Cortex of kidney (tissue), 1 donor: ENCODE data around the gene KRT26.
"Not testable (repeated sequence)": the region's sequence is repeated elsewhere in the genome, so short reads cannot be mapped to it uniquely, and the experiment has no call there.

Source experiments
- DNase-seq: peaks from one replicate; lab custom pipeline; 2025; lab: John Stamatoyannopoulos, UW

Gene KRT26

DNA sequence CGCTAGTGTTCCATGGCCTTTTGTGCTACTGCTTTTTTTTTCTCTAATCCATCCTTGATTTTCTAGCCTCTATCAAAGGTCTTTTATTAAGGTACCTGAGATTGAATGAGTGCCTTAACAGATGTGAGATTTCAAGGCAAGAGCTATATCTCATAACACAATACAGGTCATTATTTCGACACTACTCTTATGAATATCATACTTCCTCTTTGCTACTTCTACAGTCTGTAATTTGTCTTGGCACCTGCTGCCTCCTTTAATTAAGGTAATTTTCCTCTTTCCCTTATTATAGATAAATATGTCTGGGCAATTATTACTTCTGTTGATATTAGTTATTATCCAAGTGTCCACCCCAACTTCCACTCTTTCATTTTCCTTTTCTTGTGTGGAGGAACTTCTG, 22.5 kb upstream of the KRT26 start:
- no peak for DNase-seq

DNA sequence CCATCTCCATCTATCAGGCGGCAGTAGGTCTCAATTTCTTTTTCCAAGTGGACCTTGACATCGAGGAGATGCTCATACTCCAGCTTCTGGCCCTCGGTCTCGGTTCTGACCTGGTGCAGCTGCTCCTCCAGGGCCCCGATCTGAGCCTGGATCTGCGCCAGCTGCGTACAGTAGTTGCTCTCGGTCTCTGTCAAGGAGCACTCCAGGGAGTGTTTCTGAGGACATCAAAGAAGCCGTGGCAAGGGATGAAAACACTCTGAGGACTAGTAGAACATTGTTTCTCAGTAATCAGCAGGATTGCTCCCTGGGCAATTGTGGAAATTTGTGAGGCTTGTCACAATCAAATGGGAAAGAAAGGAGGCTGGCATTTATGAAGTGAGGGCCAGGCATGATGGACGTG, 21.8 kb upstream of the KRT26 start:
- no peak for DNase-seq

DNA sequence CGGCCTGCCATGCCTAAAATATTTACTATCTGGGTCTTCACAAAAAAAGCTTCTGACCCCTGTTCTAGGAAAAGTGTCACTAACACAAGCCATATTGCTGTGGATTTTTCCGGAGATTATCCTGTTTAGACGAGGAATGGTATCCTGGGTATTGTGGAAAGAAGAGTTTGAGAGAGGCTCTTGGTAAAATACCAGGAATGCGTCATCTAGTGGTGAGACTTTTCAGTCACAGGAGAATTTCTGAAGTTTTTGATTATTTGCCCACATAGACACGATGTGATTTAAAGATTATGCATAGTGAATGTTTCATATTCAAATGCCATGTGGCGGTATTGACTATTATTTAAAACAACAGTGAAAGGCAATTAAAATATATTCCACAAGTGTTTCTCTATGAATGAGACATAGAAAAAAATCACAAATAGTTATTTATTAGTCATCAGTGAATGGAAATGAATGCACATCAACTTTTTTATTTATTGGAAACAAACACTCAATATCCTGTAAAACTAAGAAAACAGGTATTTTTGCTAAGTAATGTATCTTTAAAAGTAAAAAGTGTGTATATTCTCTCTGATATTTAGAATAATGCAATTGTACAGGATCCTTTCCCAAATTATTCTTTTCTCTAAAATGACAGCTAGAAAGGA, 19.9 kb upstream of the KRT26 start:
- DNase-seq, result no peak

DNA sequence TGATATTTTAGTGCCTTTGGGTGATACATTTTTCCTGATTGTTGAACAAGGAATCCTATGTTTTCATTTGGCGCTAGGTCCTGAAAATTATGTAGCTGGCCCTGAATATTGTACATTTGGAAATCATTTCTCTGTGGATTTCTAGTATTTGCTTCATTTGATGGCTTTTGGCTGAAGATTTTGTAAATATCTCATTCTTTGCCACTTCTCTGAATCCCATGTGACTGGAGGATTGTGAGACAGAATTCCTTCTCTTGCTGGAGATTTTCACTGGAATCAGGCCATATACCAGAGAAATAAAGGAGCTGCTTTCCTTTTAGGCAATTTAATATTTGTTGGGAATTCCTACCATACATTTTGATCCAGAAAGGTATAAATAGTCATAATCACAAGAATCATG, 19.1 kb upstream of the KRT26 start:
- no peak for DNase-seq

DNA sequence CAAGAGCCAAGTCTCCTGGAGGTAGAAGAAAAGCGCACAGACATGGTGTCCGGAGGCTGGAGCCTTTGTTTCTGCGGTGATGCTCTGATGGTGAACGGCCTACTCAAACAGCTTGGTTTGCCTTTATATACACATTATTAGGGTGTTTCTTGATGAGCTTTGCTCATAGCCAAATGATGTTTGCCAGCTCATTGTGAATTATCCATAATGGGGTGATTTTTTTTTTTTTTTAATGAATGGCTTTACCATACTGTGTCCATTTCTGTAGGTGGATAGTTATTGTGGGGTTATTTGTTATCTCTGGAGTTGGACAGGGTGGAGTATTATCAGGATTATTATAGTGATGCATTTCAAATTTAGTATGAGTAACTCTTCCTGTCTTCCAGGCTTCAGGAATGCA, 10.4 kb upstream of the KRT26 start, which contains the start of gene KRT27:
Gene KRT27, minus strand, starts transcription at position 101 of the 400 bp plus-strand sequence. Its CDS starts 57 bp downstream, at position 44.
- DNase-seq, result no peak

DNA sequence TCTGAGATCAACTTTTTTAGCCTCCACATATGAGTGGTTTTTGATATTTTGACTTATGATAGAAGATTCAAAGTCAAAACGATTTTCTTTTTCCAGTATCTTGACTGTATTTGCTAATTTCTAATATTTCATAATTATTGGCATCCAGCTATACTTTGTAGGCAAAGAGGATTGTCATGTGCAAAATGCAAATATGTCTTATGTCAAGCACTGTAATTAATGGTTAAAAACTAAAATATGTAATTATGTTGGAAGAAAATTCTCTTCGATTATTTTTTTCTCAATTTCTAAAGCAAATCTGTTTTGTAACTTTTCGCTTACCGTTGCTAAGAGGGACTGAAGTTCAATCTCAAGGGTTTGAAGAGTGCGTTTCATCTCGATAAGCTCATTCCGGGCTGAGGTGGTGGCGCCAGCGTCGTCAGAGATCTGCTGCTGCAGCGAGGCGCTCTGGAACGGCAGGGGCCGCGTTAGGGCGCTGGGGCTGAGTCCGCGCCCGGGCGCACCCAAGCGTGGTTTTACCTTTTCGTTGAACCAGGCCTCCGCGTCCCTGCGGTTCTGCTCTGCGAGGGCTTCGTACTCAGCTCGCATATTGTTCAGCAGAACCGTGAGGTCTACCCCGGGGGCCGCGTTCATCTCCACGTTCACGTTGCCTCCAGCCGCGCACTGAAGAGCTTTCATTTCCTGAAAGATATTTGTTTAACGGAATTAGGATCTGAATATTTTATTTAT, 7.3 kb upstream of the KRT26 start:
- no peak for DNase-seq

DNA sequence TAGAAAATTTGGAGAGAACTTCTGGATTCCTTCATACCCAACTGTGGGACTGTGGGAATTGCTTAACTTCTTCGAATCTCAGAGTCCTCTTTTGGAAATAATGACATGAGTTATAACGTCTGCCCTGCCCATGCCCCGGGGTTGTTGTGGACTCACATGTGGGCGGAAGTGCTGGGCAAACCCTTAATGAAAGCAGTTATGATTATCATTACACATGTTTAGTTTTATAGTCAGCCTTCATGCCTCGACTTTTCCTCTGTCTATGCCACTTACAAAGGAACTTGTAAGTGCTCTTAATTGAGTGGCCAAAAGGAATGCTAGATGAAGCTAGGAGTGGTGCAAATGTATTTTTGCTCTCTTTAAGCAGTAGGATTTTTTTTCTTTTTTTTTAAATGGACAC, 6.5 kb upstream of the KRT26 start:
- DNase-seq, result no peak

DNA sequence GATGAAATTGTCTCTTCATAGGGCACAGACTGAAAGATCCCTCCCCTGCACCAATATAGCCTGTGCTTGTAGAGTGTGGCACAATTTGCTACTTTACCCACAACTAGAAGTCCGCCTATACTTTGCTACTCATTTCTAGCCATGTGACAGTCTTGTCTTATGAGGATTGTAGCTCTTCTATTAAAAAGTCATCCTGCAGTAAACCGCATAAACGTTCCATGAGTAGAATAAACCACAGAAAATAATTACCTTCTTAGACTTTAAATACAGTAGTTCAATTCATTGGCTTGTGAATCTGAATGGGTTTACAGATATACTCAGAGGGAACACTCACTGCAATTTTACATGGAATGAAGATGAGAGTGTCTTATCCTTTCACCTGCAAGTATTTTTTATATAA, 6.0 kb upstream of the KRT26 start:
- no peak for DNase-seq

DNA sequence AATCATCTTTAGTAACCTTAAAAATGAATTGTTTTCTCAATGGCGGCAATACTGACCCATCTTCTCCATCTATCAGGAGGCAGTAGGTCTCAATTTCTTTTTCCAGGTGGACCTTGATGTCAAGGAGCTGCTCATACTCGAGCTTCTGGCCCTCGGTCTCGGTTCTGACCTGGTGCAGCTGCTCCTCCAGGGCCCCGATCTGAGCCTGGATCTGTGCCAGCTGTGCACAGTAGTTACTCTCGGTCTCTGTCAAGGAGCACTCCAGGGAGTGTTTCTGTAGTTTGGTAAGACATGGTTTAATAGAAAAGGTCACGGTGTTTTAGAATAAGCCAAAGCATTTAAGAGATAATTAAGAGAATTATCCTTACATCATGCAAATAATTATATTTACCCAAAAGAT, 5.5 kb upstream of the KRT26 start:
- no peak for DNase-seq

DNA sequence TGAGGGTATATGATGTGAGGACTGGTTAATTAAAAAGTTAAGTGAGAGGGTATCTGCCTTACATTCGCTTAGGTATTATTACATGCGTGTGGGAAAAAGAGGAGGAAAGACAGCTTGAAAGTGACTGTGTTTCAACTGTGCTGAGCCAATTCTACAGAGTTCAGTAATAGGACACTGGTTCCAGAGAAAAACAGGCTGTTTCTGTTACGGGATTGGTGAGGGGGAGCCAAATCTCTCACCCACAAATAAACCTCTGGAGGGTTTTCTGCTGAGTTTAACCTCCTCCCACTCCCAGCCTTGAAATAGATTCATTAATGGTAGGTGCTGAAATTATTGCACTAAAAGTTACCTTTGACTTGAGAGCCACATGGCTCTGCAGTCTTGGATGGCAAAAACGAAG, 3.9 kb upstream of the KRT26 start:
- DNase-seq, result no peak

DNA sequence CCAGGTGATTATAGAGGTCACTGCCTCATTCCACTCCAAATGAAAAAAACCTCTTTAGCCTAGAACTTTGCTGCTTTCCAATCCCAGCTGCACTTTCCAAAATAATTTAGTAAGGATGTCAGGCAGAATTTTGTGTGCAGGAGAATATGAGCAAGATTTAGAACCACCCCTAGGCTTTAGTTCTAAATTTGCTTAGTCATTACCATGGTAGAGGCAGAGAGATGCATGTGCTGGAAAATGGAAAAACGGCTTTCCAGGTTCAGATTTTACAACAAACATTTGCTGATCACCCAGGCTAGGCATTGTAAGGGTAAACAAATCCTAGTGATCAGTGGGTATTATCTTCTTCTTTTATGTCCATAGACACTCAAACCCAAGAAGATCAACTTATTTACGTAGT, 6.3 kb downstream of the KRT26 start:
- DNase-seq, result no peak

DNA sequence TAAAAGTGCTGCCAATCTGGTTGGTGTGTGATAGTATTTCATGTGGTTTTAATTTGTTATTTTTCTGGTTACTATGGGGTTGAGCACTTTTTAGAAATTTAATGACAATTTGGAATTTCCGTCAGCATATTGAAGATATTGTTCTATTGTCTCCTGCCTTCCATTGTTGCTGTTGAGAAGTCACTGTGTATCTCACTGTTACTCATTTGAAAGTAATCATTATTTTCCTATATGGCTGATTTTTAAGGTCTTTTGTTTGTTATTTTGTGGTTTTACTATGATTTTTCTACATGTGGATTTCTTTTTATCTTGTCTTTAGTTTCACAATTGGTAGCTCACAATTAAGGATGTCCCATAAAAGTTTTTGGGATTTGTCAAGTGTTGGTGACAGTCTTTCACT, 8.2 kb downstream of the KRT26 start:
- no peak for DNase-seq

DNA sequence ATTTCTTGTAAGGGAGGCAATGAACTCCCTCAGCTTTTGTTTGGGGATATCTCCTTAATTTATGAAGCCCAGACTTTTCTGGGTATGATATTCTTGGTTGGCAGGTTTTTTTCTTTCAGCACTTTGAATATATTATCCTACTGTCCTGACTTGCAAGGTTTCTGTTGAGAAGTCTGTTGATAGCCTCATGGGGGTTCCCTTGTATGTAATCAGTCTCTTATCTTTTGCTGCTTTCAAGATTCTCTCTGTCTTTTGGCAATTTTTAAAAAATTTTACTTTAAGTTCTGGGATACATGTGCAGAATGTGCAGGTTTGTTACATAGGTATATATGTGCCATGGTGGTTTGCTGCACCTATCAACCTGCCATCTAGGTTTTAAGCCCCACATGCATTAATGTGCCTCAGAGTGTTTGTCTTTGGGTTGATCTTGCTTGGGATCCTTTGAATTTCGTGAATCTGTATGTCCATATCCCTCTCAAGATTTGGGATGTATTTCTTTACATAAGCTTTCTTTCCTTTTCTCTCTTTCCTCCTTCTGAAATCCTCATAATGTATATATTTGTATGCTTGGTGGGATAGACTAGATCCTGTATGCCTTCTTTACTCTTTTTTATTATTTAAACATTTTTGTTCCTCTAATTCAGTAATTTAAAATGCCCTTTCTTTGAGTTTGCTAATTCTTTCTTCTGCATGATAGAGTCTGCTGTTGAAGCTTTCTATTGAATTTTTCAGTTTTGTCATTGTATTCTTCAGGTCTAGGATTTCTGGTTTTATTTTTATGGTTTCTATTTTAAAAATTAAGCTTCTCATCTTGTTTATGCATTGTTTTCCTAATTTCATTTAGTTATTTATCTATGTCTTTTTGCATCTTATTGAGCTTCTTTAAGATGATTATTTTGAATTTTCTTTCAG, 11.6 kb downstream of the KRT26 start:
- no peak for DNase-seq

DNA sequence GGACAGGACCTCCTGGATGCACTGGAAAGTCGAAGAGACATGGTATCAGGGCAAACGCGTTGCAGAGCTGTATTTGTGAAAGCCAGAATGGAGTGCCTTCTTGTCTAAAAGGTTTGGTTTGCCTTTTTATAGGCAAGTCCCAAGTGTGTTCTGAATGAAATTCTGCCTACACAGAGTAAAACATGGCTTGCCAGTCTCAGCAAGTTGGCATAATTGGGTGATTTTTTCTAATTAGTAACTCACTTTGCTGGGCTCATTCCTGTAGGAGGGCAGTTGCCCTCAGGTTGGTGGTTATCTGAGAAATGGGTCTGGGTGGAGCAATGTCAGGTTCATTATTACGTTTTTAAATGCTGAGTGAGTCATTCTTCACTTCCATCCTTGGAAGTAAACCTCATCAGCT, 16.8 kb downstream of the KRT26 start, which contains the start of gene KRT25:
Gene KRT25, minus strand, starts transcription at position 101 of the 400 bp plus-strand sequence. Its CDS starts 60 bp downstream, at position 41.
- no peak for DNase-seq

DNA sequence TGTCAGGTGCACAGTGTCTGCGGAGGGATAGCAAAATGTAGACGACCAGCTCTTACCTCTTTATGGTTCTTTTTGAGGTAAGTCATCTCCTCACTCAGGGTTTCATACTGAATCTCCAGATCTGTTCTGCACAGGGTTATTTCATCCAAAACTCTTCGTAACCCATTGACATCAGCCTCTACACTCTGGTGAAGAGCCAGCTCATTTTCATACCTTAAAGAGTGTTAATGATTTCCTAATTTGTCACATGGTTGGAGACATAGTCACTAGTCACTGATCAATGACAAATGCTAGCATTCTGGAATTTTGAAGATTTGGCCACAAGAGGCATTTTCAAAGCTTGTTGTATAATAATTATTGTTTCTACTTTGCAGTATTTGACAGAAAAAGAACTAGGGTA, 18.2 kb downstream of the KRT26 start:
- DNase-seq, result no peak

DNA sequence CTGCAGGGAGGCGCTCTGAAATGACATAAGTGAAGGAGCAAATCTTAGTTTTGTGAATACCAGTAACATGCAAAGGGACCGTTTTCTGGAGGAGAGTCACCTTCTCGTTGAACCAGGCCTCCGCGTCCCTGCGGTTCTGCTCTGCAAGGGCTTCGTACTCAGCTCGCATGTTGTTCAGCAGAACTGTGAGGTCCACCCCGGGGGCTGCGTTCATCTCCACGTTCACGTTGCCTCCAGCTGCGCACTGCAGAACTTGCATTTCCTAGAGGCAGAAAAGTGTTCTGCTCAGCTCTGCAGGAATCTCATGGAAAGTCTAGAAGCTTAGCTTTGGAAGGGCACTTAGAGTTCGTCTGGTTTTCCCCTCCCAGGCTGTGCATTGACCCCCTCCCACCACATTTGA, 20.9 kb downstream of the KRT26 start:
- DNase-seq, result no peak

DNA sequence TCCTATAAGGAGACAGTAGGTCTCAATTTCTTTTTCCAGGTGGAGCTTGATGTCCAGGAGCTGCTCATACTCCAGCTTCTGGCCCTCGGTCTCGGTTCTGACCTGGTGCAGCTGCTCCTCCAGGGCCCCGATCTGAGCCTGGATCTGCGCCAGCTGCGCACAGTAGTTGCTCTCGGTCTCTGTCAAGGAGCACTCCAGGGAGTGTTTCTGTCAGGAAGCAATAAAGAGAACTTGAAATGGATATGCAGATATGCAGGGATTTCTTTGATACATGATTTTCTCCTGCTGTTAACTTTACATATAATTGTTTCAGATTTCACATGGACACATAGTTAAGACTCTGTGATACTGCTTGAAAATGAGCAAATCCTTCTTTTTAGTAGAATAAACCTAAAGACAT, 21.6 kb downstream of the KRT26 start:
- no peak for DNase-seq

DNA sequence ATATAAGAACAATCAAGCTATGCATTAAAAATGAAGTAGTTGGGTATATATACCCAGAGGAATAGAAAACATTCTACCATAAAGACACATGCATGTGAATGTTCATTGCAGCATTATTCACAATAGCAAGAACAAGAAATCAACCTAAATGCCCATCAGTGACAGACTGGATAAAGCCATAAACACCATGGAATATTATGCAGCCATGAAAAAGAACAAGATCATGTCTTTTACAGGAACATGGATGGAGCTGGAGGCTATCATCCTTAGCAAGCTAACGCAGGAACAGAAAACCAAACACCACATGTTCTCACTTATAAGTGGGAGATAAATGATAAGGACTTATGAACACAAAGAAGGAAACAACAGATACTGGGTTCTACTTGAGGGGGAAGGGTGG, 23.3 kb downstream of the KRT26 start:
- not testable (repeated sequence) for DNase-seq

DNA sequence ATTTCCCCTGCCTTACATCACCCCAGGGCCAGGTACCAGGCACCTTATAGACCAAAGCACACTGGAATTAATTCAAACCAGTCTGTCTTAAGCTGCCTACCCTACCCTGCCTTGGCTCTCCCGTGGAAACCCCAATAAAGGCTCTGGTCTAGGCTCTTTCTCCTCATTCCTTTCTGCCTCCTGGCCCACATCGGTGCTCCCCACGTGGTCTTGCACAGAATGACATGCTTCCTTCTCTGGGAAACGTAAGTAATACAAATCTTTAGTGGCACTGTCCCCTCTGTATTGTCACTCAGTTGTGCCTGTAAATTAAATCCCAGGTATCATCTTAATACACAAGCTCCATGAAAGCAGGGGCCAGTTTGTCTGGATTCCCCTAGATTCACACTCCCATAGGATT, 33.4 kb downstream of the KRT26 start:
- DNase-seq, result no peak

DNA sequence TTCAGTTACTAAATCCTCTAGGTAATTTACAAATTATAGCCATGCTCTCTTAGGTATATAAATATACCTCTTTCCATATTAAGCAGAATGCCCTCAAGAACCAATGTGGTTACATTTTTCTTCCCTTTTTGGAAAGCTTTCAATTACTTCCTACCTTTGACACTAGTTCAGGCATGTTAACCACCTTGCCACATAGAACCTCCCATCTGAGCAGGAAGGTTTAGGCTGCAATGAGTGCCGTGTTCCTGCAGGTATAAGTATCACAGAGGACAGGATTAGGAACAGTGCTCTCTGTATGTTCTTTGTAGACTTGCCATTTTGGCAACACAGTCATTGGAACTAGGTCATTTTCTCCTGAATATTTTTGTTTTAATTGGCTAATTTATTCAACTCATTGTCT, 37.0 kb downstream of the KRT26 start:
- no peak for DNase-seq

DNA sequence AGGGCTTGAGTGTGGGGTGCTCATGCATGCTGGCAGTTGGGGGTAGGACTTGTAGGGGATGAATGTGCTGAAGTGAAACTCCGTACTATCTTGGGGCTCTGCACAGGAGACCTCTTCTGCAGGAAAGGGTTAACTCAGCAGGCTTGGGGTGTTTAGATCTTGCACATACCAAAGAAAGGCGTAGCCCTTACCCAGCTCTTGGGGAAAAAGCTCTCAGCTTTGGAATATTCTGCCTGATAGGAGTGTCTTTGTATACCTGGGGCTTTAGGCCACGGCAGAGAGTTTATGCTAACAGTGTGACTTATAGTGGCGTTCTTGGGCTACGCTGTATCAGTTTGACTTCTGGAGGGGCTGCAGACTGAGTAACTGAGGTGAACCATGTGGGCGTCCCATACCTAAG, 38.0 kb downstream of the KRT26 start:
- no peak for DNase-seq

DNA sequence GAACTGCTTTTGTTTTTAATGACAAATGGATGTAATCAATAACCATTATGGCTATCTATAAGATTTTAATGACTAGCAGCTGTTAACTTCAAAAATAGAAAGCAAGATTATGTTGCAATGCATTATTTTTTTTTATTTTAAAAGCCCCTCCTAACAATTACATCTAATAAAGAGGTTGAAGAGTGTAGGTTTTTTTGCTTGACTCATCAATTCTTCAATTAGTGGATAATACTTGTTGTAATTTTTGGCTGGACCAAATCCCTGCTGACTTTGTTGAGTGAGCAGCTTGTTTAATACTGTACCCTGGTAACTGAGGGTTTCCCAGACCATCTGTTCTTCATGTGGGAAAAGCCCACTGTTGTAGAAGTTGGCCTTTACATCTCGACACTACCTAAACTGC, 41.0 kb downstream of the KRT26 start:
- DNase-seq, result no peak
